DMS153 treated with DMSO at 0.1 percent for 48 hours (cell line): ENCODE results near the gene MAJIN.

Source experiments
- DNase-seq: peaks from one replicate; lab custom pipeline; 2025; ENCODE audit not compliant: unreplicated experiment; lab: John Stamatoyannopoulos, UW

Gene MAJIN

GRCh38 chr11:64914123-64914522 is 57.8 kb downstream of the MAJIN start:
- DNase-seq, result no peak

- no peak for DNase-seq
These were observed 58.7 kb downstream of the MAJIN start for GRCh38 chr11:64913171-64913727.

DNA sequence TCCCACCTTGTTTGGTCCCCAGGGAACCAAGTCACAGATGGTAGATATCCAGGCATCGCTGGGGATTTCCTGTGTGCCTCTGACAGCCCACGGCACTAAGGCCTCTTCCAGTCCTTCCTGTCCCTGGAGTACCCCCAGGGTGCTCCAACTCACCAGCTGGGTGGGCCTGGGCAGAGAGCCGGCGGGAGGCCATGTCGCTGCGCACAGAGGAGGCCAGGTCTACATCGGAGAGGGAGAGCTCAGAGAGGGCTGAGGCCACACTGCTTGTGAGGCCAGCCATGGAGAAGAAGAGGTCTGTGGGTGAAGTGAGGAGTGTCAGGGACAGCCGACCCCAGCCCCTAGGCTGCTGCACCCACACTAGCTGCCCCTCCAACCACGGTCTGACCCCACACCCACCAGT is 60.2 kb downstream of the MAJIN start:
- DNase-seq, result no peak

DNA sequence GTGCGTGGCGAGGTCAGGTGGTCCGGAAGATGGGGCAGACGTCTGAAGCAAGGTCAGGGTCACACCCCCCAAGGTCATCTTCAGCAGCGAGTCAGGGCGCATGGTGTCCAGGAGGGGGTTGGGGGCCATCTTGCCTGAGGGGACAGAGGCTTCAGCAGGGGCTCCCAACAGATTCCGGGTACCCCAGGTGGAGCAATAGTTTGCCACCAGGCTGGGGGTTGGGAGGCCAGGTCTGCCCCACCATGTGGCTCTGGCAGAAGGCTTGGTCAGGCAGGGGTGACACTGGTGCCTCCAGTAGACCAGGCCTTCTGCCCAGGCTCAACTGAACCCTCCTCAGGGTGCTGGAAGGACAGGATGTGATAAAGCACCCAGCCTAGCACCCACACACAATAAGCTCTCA is 60.8 kb downstream of the MAJIN start:
- no peak for DNase-seq

GRCh38 chr11:64910451-64911093 is 61.3 kb downstream of the MAJIN start:
- no peak for DNase-seq

DNA sequence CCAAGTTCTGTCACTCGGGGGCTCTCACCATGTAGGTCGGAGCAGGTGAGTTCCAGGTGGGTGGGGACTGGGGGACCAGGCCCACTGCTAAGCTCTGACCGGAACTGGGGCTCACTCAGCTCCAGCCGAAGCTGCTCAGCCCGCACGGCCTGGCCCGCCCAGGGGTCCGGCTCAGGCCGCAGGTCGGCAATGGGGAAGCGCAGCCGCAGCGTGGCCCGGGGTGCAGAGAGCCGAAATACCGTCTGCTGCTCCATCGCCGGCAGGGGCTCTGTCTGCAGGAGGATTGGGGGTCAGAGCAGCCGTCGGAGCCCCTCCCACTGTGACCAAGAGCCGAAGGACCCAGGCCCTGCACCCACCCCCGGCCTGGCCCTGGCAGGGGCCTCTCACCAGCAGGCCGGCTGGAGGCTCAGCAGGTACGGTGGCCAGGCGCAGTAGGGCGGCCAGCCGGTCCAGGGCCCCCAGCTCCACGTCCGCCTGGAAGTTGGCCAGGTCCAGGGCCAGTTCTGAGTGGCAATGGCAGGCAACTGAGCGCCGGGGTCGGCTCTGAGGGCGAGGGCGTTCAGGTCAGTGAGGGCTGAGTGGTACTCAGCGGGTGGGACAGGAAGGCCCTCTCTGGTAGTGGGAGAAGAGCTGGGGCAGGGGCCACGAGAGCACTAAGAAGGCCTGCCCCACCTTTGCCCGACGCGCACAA is 62.1 kb downstream of the MAJIN start:
- no peak for DNase-seq

GRCh38 chr11:64908766-64909165 is 63.1 kb downstream of the MAJIN start:
- no peak for DNase-seq

- no peak for DNase-seq
These were observed 65.6 kb downstream of the MAJIN start for GRCh38 chr11:64906314-64906635.

- no peak for DNase-seq
These were observed 66.2 kb downstream of the MAJIN start for GRCh38 chr11:64905516-64906313.

GRCh38 chr11:64903291-64903833 is 68.5 kb downstream of the MAJIN start:
- no peak for DNase-seq

- no peak for DNase-seq
These were observed 69.6 kb downstream of the MAJIN start for GRCh38 chr11:64902102-64902900.

- DNase-seq, result no peak
These were observed 71.1 kb downstream of the MAJIN start for GRCh38 chr11:64900774-64901173.

GRCh38 chr11:64900263-64900678 is 71.6 kb downstream of the MAJIN start:
- DNase-seq, result no peak

DNA sequence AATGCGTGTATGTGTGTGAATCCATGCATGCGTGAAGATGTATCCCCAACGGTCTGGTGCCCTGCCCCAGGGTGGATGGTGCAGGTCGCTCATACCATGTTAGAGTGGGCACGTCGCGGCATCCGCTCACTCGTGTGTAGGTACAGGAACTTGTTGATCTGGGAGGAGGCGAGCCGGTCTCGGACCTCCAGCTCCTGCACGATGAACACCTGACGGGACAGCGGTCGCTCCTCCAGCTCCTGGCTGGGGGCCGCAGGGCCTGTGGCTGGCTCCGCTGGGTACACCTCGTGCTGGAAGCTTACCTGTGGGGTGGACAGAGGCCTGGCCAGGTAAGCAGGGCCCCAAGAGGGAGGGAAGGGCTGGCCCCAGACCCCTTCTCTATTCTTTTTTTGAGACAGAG is 73.4 kb downstream of the MAJIN start:
- no peak for DNase-seq

DNA sequence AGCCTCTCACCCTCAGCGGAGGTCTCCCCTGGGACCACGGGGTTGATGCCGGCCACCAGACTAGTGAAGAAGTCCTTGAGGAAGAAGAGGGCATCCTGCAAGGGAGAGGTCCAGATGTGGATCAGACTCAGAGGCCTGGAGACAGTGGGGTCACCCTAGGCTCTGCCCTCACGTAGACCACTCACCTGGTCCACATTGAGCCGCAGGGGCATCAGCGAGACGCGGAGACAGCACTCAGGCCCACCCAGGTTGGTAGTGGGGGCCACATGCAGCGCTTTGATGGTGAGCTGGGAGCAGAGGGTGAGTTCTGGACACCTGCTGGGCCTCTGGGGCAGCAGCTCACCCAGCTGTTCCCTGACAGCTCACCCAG is 73.8 kb downstream of the MAJIN start:
- DNase-seq, result no peak

- no peak for DNase-seq
These were observed 74.4 kb downstream of the MAJIN start for GRCh38 chr11:64897381-64898075.

DNA sequence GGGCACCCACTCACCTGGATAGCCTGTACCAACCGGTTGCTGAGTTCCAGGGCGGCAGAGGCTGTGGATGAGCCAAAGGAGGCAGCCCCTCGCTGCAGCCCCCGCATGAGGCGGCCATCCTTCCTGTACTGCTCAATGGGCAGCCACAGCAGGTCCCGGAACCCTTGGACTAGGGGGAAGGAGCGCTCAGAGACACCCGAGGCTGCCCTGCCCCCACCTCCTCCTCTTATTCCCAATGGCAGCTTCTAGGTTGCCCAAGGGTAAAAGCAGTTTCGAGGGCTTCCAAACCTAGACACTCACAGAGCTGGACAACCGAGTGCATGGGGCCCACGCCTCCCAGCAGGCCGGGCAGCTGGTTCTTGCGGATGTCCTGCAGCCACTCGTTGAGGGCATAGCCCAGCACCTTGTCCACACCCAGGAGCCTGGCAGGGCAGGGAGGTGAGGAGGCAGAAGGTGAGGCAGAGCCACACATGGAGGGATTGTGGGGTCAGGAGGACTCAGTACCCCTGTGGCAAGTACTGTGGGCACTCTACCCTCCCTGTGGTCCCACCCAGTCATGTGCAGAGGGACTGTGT is 75.4 kb downstream of the MAJIN start:
- DNase-seq, result no peak

DNA sequence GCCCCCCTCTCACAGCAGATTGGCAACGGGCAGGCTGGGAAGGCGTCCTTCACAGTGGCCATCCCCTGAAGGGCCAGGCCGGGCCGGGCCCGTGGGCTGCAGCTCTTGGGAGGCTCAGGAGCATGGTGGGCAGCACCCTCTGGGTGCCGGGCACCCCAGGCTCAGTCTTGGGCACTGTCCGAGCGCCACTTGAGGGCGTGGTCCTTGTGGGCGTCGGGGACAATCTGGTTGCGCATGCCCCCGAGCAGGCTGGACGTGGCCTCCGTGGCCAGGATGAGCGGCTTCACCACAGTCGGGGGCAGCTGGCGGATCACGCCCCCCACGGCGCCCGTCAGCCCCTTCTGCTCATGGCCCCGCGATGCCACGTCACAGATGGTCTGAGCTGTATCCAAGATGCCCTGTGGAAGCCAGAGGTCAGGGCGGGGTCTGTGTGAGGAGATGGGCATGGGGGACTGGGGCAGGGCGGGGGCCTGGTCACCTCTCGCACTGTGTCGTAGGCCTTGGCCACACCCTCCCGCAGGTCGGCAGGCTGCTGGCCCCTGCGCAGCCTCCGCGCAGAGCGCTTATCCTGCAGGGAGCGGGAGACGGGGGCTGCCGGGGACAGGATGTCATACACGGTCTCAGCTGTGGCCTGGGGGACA is 77.0 kb downstream of the MAJIN start:
- no peak for DNase-seq

- peak; percentile 51 for DNase-seq
These were observed 77.7 kb downstream of the MAJIN start for GRCh38 chr11:64894070-64894811.
